A673 (cell line): ENCODE results near the gene ARAP3. TPM values are rescaled to one million over a fixed set of nuclear protein-coding genes. Genes with fewer than 3 reads are reported as not detected.

Source experiments
- BruUV-seq: library from RNA; stranded (reverse); fragments of 400-500 nt; replicated peaks from 2 replicates; lab custom pipeline; 2021; lab: Mats Ljungman, UMichigan
- CTCF ChIA-PET: fragments of 300-600 bp; sonication (Branson Sonifier 250); formaldehyde crosslinking; loops from one replicate; lab custom pipeline; 2022; ENCODE audit warnings: antibody characterized with exemption; lab: Charles Lee
- POLR2A ChIA-PET: fragments of 300-600 bp; sonication (Branson Sonifier 250); formaldehyde crosslinking; loops from one replicate; lab custom pipeline; 2022; ENCODE audit warnings: antibody characterized with exemption; ENCODE audit not compliant: low non-redundant PET; lab: Charles Lee
- DNase-seq: peaks from one replicate; pipeline ENCODE4 v3.0.0-alpha.2; 2015; ENCODE audit warnings: low spot score
- H3K27ac ChIP-seq: fragments of 200-600 bp; sonication (generic); 2 replicates; pipeline ENCODE4 v1.5.1; 2016; ENCODE audit warnings: mixed run types, low read depth, mild to moderate bottlenecking, mixed read lengths, antibody characterized with exemption, low read length; ENCODE audit not compliant: poor library complexity, severe bottlenecking
- H3K27me3 ChIP-seq: fragments of 200-600 bp; sonication (generic); replicated peaks from 2 replicates; pipeline ENCODE4 v1.6.1; 2017; ENCODE audit warnings: mixed run types, low read depth, mild to moderate bottlenecking, mixed read lengths, antibody characterized with exemption, low read length; ENCODE audit not compliant: insufficient read depth, poor library complexity
- H3K36me3 ChIP-seq: fragments of 200-600 bp; sonication (generic); 2 replicates; pipeline ENCODE4 v1.6.1; 2016; ENCODE audit warnings: mixed run types, mild to moderate bottlenecking, mixed read lengths, antibody characterized with exemption, low read length; ENCODE audit not compliant: insufficient read depth, poor library complexity, severe bottlenecking
- H3K4me1 ChIP-seq: fragments of 200-600 bp; sonication (generic); 2 replicates; pipeline ENCODE4 v1.6.1; 2017; ENCODE audit warnings: mixed run types, mild to moderate bottlenecking, mixed read lengths, antibody characterized with exemption, low read length; ENCODE audit not compliant: insufficient read depth, poor library complexity, severe bottlenecking
- H3K4me3 ChIP-seq: fragments of 200-600 bp; sonication (generic); 2 replicates; pipeline ENCODE4 v1.5.1; 2016; ENCODE audit warnings: low read depth, mixed run types, mild to moderate bottlenecking, mixed read lengths, low read length; ENCODE audit not compliant: poor library complexity, severe bottlenecking
- H3K9me3 ChIP-seq: fragments of 200-600 bp; sonication (generic); 2 replicates; pipeline ENCODE4 v1.6.1; 2016; ENCODE audit warnings: mixed run types, low read depth, mild to moderate bottlenecking, mixed read lengths, antibody characterized with exemption, low read length; ENCODE audit not compliant: poor library complexity, severe bottlenecking
- CTCF ChIP-seq: fragments of 300-800, 200-600 bp; sonication (generic); conservative IDR thresholded peaks from 2 replicates; pipeline ENCODE4 v1.5.1; 2017; ENCODE audit warnings: low read depth, mild to moderate bottlenecking, antibody characterized with exemption, low read length, moderate library complexity, mixed read lengths
- EZH2 ChIP-seq: fragments of 200-600 bp; sonication (generic); IDR thresholded peaks from 2 replicates; pipeline ENCODE4 v1.6.1; 2017; ENCODE audit warnings: borderline replicate concordance, low read depth, mild to moderate bottlenecking, mixed read lengths, antibody characterized with exemption, low read length; ENCODE audit not compliant: poor library complexity, severe bottlenecking
- intact Hi-C: fragments of 100-400 bp; cut with micrococcal nuclease; formaldehyde crosslinking; loops from one replicate; pipeline ENCODE4 v1.10.0; 2022; ENCODE audit not compliant: unreplicated experiment
- total RNA-seq: library from RNA; stranded (reverse); gene quantifications from 2 replicates; pipeline ENCODE4 v1.2.3, GENCODE V29; 2021

ARAP3 gene
- total RNA-seq, 1 experiment from 2014 or later = 4.1 TPM

- Histone ChIP-seq H3K4me1 (peaks cover 28% of the 10 kb centered on the region), H3K9me3 (no peaks in the 10 kb centered on the region), H3K27me3 (no peaks in the 10 kb centered on the region), H3K4me3 (no peak overlapping the region), H3K27ac (no peak overlapping the region), H3K36me3 (no peaks in the 10 kb centered on the region)
- peak; percentile 72 for DNase-seq
- CTCF ChIA-PET = interaction anchor here (0.7 to 2.3 kb wide), 2 partner anchors 184 to 273 kb away, joined by 6 to 14 read pairs; partner anchors contain the start of genes PCDH1 and RNF14
- TF ChIP-seq CTCF (no peak), EZH2 (no peak)
- BruUV-seq = no TSS peak
- POLR2A ChIA-PET = no interaction called here
- intact Hi-C loops = no loop called here
Measured at GRCh38 chr5:141695627-141696215, 13.7 kb upstream of the ARAP3 start.

GRCh38 chr5:141694479-141694878 lies 12.4 kb upstream of the ARAP3 start:
- DNase-seq = no peak
- Histone ChIP-seq H3K9me3 (no peaks in the 10 kb centered on the region), H3K4me3 (no peak overlapping the region), H3K27me3 (no peaks in the 10 kb centered on the region), H3K4me1 (peaks cover 28% of the 10 kb centered on the region), H3K27ac (no peak overlapping the region), H3K36me3 (no peaks in the 10 kb centered on the region)
- TF ChIP-seq CTCF (no peak), EZH2 (no peak)
- POLR2A ChIA-PET = no interaction called here
- intact Hi-C loops = no loop called here
- no TSS peak for BruUV-seq
- CTCF ChIA-PET = interaction anchor here (0.7 kb wide), 1 partner anchor 184 kb away, joined by 9 read pairs; no protein-coding TSS in a partner anchor

- H3K9me3 ChIP-seq = no peaks in the 10 kb centered on the region
- no peaks in the 10 kb centered on the region for H3K36me3 ChIP-seq
- peak; percentile 90 for DNase-seq
- intact Hi-C loops = loop anchor here (1.0 to 2.0 kb wide), 4 partner anchors 186 to 452 kb away; partner anchors contain the start of gene RNF14
- peak overlapping the region; percentile 44 for H3K4me3 ChIP-seq
- no TSS peak for BruUV-seq
- peaks cover 28% of the 10 kb centered on the region for H3K4me1 ChIP-seq
- no peaks in the 10 kb centered on the region for H3K27me3 ChIP-seq
- peak overlapping the region; percentile 43 for H3K27ac ChIP-seq
- POLR2A ChIA-PET = interaction anchor here (0.6 kb wide), 2 partner anchors 13 to 267 kb away, joined by 3 to 4 read pairs; no protein-coding TSS in a partner anchor
- CTCF ChIA-PET = interaction anchor here (0.6 to 2.7 kb wide), 8 partner anchors 8 to 297 kb away, joined by 3 to 47 read pairs (median 6); partner anchors contain the start of gene PCDH1
- TF ChIP-seq EZH2 (no peak), CTCF (no peak)
Measured at GRCh38 chr5:141692919-141693725, 11.1 kb upstream of the ARAP3 start.
